ENCODE data around the gene DHRS7B.

DNA sequence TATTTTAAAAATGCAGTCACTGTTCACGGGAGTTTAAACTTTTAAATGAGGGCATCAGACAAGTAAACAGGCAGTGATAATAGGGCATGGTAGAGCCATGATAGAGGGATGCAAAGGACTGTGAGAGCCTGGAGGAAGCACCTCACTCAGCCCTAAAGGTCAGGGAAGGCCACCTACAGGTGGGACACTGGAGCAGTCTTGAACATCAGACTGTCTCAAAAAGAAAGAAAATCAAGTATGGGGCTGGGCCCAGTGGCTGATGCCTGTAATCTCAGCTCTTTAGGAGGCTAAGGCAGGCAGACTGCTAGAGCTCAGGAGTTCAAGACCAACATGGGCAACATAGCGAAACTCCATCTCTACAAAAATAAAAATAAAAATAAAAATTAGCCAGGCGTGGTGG, 31.0 kb upstream of the DHRS7B start:
- TF ChIP-seq, protein P1, sequence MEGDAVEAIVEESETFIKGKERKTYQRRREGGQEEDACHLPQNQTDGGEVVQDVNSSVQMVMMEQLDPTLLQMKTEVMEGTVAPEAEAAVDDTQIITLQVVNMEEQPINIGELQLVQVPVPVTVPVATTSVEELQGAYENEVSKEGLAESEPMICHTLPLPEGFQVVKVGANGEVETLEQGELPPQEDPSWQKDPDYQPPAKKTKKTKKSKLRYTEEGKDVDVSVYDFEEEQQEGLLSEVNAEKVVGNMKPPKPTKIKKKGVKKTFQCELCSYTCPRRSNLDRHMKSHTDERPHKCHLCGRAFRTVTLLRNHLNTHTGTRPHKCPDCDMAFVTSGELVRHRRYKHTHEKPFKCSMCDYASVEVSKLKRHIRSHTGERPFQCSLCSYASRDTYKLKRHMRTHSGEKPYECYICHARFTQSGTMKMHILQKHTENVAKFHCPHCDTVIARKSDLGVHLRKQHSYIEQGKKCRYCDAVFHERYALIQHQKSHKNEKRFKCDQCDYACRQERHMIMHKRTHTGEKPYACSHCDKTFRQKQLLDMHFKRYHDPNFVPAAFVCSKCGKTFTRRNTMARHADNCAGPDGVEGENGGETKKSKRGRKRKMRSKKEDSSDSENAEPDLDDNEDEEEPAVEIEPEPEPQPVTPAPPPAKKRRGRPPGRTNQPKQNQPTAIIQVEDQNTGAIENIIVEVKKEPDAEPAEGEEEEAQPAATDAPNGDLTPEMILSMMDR (conservative IDR thresholded peaks at IDR 0.05; ENCODE audit: low read depth, low read length) = no peak
- TF ChIP-seq EZH2 (IDR thresholded peaks at IDR 0.05; ENCODE audit: borderline replicate concordance, low read depth, low read length, poor library complexity, severe bottlenecking) = no peak

Measured in A673 (cell line).